Left hindlimb (tissue), 1 donor: ENCODE data around the gene CHD5.
A peak's percentile ranks its signal among the peaks of the same experiment; 100 is the strongest.
"Not testable (repeated sequence)": the region's sequence is repeated elsewhere in the genome, so short reads cannot be mapped to it uniquely, and the experiment has no call there.

ENCODE experiments used
- DNase-seq: peaks from one replicate; pipeline ENCODE4 v3.0.0-alpha.2; 2018

CHD5 gene

DNA sequence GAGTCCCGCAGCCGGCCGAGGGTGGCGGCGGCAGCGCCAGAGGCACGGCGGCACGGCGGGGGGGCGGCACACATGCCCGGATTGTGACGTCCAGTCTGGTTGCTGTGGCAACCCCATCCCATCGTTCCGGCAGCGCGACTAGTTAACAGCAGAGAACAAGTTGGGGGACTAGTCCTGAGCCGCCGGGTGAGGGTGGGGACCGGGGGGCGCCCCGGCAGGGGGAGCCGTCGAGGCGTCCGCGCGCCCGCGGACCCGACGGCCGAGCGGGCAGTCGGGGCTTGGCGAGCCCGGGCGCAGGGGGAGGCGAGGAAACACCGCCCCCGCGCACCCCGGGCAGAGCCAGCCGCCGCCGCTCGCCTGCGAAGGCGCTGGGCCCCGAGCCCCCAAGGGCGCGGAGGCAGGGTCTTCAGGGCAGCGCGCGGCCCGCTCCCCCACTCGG is at the start of gene CHD5:
Gene CHD5, minus strand, starts transcription at position 54 of the 439 bp plus-strand sequence. CDS start 298 bp downstream, outside the sequence.
- DNase-seq = no peak

DNA sequence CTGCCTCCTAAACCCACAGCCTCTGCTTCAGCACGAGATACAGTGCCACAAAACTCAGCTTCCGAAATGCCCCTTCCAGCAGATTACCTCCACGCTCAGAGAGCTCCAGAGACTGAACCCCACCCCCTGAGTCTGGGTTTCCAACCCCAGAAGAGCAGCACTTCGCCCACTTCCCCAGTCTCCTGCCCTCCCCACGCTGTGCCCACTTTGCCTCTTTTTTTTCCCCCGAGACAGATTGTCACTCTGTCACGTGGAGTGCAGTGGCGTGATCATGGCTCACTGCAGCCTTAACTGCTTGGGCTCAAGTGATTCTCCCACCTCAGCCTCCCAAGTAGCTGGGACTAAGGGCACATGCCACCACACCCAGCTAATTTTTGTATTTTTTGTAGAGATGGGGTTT is 45.5 kb upstream of the CHD5 start:
- DNase-seq = no peak

DNA sequence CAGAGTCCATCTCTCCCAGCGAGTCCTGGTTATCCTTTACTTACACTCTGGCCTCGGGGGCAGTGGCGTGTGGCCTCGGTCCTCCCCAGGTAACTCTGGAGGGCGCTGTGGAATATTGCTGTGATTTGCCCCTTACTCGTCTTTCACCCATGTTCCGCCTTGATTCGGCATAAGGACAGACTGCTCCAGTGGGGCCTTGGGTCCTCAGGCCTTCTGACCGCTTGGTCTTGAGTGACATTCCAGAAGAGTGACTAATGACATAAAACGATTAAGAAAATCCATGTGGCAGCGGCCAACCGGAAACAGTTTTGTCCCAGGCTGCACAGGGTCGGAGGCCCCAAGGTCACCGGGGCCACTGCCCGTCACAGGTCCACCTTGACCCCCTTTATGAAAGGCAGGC is 44.6 kb upstream of the CHD5 start:
- no peak for DNase-seq

DNA sequence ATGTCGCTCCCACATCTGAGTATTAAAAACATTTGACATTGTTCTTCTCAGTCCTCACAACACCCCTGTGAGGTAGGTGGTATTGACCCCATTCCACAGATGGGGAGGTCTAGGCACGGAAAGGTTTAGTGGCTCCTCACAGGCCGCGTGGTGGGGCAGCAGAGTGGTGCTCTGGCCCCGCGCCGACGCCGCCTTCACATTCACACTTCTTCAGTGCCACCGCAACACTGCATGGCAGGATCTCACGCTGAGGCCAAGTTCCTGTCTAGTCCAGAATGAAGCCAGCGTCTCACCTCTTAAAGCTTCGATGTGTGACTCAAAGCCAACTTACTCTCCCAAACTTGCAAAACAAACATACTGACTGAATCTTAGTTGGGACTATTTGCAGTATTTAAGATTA is 43.5 kb upstream of the CHD5 start:
- no peak for DNase-seq

DNA sequence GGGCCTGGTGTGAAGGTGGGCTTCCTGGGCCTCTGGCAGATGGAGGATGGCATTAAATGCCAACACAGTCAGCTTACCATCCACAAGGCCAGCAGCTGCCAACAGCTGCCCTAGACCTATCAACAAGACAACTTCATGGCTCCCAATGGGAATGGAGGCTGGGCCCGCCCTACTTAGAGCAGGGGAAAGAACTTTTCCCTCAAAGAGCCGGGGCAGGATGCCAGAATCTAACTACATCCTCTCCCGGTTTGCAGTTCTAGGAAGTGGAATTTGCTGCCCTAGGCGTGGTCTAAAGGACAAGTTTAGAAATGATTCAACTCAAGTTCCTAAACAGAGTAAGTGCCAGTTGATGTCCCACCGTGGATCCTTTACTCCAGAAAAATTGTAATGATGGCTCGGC is 42.5 kb upstream of the CHD5 start:
- DNase-seq = peak; percentile 76

DNA sequence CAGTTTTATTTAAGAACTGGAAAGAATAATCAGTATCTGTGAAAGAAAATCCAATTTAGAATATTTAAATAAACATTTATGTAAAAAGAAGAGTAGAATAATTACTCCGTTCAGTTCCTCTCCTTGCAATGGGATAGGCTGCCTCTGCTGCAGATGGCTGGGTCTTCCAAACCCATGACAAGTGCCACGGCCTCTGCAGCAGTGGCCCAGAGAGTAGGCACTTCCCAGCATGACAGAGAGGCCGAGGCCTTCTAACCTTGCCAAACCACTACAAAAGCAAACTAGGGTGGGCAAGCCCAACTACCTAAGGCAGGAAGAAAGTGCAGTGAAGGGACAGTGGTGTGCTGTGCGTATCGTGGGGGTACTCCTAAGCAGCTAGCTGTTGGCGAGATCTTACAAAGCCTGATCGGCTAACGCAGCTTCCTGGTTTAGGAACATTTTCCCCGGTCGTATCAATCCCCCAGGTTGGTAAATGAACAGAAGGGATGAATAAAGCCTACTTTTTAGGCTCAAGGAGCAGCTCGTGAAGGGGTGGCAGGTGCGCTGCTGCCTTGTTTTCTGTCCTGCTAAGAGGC is 41.2 kb upstream of the CHD5 start:
- no peak for DNase-seq

DNA sequence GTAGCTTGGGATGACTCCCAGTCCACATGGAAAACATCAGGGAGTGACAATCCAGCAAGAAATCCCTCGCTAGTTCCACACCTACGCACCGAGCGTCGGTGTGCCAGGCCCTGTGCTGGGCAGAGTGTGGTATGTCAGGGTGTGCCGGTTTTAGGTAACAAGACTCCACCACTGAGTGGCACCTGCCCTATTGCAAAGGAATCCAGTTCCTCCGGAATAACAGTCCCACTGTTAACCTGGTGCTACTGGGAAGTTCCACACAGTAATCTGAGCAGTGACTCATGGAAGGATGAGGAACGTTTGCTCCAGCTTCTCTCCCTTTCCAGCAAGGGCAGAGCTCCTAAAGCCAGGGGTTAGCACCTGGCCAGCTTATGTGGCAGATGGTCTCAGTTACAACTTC is 40.1 kb upstream of the CHD5 start:
- no peak for DNase-seq

DNA sequence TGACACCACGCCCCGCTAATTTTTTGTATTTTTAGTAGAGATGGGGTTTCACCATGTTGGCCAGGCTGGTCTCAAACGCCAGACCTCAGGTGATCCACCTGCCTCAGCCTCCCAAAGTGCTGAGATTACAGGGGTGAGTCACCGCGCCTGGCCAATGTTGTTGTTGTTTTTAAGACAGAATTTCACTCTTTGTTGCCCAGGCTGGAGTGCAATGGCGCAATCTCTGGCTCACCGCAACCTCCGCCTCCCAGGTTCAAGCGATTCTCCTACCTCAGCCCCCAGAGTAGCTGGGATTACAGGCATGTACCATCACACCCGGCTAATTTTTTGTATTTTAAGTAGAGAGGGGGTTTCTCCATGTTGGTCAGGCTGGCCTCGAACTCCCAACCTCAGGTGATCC is 39.5 kb upstream of the CHD5 start:
- not testable (repeated sequence) for DNase-seq

DNA sequence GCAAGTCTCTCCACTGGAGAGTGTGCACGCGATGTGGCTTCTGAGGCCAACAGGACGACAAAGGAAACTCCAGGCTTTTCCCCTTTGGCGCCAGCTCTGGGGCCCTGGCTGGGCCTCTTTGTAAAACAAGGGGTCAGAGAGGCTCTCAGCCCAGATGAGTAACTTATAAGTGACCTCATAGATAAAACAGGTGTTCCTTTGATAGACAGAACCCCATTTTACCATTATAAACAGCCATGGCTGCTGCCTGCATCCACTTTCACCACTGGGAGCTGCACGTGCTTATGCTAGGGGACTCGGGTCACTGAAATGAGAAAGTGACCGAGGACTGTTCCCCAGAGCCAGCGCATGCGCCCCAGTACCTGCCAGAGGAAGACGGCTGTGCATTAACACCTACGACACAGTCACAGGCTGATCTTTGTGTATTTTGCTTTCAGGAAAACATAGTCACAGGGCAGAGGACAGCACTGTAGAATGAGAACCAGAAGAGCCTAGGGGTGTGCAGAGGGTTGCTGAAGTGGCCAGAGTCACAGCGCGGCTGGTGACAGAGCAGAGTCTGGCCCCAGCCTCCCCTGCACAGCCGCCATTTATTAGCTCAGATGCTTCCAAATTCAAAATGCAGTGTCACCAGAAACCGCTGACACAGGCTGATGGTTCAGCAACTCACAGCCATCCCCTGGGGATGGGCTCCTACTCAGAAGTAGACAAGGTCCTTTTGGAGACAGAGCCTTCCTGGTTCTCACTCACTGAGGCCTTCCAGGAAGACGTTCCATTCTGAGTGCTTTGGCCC is 38.4 kb upstream of the CHD5 start:
- no peak for DNase-seq

DNA sequence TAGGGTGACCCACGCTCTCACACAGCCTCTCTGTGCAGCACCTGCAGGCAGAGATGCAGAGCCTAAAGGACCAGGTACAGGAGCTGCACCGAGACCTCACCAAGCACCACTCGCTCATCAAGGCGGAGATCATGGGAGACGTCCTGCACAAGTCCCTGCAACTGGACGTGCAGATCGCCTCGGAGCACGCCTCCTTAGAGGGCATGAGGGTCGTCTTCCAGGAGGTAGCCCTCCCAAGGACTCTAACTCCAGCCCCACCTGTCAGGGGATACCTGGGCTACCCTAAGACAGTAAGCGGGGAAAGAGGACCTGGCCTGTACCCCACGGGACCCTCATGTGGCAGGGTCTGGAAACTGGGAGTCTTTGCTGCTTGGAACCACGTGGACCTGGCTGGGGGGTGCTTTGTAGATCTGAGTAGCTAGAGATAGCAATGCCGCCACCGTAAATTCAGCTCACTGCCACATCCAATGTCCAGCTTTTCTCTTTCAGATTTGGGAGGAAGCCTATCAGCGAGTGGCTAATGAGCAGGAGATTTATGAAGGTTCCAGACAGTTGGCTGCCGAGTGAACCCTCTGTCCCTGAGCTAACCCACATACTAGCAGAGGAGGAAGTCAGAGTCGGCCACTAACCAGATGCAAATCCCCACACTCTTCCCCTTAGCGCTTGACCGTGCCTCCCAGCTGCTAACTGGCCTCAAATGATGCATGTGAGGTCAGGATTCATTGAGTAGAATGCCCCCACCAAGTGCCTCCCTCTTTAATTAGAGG is 32.3 kb upstream of the CHD5 start:
- DNase-seq = no peak

DNA sequence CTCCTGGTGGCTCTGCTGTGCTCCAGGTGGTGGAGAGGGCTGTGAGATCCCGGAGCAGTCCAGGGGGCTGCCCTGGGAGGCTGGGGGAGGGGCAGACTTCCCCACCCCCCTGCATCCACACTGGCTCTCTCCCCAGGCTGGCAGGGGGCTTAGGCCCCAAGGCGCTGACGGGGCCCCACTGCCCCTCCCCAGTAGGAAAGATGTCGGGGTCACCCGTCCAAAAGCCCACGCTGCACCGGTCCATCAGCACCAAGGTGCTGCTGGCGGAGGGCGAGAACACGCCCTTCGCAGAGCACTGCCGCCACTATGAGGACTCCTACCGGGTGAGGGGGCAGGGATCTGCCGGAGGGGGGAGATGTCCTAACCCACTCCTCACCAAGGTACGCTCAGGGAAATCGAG is 31.6 kb upstream of the CHD5 start:
- DNase-seq = no peak

DNA sequence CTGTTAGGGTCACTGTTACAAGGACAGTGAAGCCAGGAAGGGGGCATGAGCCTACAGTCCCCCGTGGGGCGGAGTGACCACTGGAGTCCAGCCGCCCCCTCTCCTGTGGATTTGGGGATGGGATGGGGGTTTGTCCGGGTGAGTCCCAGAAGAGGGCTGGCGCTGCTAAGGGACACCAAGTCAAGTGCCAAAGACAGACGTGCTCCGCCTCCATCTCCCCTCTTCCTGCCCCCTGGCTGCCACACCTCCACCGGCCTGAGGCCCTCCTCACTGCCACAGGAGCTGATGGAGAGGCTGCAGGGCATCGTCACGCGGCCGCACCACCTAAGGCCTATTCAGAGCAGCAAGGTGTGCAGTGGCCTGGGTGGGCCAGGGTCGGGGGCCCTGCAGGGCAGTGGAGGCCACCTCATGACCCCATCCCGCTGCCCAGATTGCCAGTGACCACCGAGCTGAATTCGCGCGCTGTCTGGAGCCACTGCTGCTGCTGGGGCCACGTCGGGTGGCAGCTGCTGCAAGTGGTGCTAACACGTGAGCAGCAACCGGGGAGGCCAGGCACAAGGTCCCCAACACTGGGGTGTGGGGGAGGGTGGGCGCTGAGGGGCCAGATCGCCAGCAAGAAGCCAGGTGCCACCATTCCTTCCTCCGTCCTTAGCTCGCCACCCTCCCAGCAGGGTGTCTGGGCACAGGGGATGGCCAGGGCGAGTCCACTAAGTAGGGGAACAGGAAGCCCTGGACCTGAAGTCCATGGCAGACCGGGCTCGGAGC is 30.7 kb upstream of the CHD5 start:
- DNase-seq = no peak

DNA sequence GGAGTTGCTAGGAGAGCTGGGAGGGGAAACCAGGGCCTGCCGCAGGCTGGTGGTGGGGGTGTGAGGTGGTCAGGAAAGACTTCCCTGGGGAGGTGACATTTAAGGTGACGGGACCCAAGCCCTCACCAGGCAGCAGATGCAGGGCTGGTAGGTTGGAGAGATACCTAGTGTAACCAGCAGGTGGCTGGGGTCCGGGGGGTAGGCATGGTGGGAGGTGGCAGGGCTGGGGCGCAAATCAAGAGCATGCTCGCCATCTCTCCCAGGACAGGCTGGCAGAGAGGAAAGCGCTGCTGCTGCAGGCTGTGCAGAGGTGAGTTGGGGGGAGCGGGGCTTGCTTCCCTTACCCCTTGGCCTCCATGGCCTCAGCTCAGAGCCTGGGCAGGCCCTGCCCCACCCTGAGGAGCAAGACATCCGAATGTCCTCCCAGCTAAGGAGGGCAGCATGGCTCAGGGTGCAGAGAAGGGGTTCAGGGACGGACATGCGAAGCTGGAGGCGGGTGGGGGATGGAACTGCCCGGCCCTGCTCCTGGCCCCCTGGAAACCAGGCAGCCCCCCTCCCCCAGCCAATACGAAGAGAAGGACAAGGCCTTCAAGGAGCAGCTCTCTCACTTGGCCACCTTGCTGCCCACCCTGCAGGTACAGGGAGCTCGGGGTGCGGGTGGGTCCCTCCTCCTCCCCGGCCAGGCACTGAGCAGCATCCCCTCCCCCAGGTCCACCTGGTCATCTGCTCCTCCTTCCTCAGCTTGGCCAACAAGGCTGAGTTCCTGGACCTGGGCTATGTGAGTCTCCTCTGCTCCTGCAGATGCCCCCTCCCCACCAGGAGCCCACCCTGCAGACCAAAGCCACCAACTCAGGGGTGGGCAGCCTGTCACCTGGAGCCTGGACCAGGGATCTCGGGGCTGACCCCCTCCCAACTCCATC is 29.8 kb upstream of the CHD5 start:
- DNase-seq = no peak

DNA sequence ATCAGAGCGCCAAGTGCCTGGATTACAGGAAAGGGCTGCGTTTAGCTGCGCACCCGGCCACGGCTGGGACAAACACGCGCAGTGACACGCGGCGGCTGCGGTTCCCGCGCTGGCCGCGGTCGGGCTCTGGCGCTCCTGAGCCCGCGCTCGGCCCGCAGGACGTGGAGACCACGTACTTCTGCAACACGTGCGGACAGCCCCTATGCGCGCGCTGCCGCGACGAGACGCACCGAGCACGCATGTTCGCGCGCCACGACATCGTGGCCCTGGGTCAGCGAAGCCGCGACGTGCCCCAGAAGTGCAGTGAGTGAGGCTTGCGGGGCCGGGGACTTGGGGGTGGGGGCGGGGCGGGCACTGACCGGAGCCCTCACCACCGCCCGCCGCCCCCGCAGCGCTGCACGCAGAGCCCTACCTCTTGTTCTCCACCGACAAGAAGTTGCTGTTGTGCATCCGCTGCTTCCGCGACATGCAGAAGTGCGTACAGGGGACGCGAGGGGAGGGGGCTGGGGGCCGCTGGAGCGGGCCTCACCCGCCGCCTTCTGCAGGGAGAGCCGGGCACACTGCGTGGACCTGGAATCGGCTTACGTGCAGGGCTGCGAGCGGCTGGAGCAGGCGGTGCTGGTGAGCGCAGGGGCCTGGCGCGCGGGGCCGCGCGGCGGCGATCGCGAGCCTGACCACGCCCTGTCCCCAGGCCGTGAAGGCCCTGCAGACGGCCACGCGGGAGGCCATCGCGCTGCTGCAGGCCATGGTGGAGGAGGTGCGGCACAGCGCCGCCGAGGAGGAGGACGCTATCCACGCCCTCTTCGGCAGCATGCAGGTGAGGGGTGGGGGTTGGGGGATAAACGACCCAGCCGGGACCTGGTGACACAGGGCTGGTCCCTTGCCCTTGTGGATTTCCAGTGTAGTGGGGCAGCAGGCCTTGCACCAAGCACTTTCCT is 28.9 kb upstream of the CHD5 start:
- peak; percentile 52 for DNase-seq

DNA sequence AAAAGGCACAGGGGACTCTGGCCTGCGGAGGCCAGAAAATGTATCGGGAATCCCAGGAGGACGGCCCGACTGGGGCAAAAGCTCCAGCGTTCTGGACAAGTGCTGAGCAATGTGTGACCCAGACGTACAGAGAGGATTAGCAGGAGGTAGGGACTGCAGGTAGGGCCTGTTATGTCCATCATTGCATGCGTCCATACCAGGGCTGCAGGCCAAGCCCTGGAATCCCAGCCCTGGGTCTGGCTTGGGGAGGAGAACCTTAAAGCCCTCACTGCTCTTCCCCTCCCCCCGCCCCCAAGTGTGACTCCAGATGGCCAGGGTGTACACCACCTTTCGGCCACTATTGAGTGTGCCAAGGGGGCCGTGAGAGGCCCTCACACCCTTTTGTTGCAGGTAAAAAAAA is 27.8 kb upstream of the CHD5 start:
- no peak for DNase-seq

DNA sequence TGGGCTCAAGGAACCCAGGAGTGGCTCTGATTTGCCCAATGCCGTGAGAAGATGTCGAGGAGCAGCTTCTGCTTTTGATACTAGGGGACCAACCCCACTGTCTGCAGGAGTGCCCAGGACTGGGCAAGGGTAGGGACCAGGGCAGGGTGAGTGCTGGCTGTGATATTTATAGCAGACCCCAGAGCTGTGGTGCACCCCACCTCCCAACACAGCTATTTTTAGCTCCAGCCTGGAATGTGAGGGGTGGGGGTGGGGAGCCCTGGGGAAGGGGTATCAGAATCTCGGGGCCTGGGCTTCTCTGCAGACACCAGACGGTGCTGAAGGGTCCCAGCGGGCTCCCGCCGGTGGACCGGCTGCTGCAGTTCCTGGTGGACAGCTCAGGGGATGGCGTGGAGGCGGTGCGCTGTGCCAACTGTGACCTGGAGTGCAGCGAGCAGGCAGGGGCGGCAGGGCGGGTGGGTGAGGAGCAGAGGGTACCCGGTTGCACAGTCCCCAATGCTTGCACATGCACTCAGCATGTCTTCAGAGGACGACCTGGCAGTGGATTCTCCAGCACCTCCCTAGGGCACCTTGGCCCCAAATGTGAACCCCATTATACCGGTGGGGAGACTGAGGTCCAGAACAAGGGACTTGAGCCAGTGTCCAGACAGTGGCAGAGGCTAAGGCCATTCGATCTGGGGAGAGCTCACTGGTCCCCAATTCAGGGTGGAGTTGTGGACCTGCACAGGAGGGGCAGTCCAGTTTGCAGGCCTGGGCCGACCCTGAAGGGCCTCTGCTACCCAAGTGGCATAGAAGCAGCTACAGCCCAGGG is 27.2 kb upstream of the CHD5 start:
- DNase-seq = no peak

DNA sequence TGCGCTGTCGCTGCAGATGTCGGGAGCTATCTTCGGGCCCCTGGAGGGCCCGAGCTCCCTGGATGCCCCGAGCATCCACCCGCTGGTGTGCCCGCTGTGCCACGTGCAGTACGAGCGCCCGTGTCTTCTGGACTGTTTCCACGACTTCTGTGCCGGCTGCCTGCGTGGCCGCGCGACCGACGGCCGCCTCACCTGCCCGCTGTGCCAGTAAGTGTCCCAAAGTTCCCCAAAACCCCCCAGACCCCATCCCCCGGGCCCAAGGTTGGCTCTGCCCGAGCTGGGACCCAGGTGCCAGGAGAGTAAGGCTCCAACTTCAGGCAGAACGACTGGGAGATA is 26.4 kb upstream of the CHD5 start:
- no peak for DNase-seq

DNA sequence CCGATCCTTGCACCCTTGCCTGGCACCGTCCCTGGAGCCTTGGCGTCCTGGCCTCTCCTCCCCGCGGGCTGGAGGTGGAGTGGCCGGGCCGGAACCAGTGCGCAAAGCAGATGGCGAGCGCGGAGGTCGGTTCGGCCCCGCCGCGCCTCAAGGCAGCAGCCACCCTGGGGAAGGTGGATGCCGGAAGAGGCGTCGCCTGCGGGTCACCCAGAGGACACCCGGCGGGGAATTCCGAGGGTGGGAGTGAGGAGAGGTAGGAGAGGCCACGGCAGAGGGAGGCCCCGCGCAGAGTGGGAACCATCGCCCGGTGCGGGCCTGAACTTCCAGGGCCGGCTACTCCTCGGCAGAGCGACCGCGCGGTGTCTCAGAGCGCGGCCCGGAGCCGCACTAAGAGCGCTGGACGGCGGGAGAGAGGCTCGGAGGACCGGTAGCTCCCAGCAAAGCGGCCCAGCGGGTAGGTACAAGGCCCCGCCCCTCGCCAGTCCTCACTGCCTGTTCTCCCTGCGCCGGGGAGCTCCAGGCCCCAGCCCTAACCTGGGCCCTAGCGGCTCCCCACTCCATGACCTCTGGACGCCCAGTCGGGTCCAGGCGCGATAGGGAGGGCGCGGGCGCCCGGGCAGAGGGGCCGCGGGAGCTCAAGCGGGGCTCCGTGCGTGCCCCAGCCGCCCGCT is 25.9 kb upstream of the CHD5 start, which contains the start of gene RNF207:
Gene RNF207, plus strand, starts transcription at position 271 of the 671 bp plus-strand sequence. CDS start 417 bp downstream, outside the sequence.
- peak; percentile 81 for DNase-seq

DNA sequence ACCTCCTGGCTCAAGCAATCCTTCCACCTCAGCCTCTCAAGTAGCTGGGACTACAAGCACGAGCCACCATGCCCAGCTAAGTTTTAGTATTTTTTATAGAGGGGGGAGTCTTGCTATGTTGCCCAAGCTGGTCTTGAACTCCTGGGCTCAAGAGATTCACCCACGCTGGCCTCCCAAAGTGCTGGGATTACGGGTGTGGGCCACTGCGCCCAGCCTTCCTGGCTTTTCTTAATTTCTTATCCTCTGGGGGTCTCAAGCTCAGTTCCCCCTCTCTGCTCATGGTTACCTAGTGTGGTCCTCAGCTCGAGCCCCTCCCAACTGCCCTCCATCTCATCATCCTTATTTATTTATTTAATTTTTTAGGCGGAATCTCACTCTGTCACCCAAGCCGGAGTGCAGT is 22.1 kb upstream of the CHD5 start:
- DNase-seq = no peak
